NCI-H2196 treated with DMSO at 0.1 percent for 48 hours (cell line): ENCODE results near the gene GBP4.

Source experiments
- DNase-seq: peaks from one replicate; lab custom pipeline; 2025; ENCODE audit not compliant: unreplicated experiment; lab: John Stamatoyannopoulos, UW

Gene GBP4

DNA sequence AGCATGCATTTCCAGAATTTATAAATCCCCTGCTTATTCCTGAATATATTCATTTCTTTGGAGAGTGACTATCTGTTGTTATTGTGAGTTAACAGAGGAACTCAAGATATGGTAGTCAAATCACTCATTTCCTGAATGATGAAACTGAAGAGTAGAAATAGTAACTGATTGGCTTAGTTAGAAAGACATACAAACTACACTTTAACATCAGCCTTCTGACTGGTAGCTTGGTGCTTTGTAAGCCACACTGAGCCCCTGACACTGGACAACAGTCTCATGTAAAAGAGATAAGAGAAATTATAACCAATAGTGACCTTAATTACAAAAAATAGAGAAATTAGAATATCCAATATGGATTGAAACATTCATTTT lies 27.7 kb downstream of the GBP4 start:
- no peak for DNase-seq

DNA sequence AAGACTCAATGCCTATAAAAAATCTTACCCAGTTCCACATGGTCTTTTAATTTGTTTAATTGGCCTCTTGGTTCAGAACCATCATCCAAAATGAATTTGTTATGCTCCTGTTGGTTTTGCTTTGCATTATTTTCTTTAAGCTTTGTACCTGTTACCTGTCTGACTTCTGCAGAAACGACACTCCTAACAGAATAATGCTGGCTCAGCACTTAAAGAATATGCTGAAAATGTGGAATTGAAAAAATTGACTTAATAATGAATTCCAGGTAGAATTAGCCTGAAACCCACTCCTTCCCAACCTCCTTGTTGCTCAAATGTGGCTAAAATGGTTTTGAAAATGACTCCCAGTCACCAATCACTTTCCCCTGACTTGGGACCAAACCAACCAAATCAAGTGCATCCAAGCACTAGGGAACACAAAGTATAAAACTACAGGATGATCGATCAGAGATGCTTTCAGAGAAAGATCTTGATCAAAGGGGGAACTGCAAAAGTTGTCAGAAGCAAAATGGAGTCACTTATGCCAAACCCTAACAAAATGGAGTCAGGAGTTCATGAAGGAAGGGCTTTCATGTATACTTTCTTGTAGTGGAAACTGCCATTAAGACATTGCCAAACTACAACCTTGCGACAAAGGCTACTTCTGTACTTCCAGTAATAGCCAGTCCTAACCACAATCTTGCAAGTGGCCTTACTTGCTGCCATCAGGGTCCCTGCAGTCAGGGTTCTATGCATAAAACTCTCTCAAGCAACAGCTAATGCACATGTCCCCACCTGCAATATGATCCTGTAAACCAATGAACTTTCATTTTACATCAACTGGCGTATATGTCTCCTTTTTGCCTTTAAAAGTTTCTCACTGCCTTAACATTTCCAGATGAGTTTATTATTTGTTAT lies 28.3 kb downstream of the GBP4 start:
- DNase-seq, result no peak

- DNase-seq, result no peak
Measured at GRCh38 chr1:89169166-89169565, 29.6 kb downstream of the GBP4 start.

GRCh38 chr1:89167590-89168230 lies 31.0 kb downstream of the GBP4 start:
- DNase-seq, result no peak

GRCh38 chr1:89166705-89167104 lies 32.0 kb downstream of the GBP4 start:
- DNase-seq, result no peak

- no peak for DNase-seq
Measured at GRCh38 chr1:89165811-89166210, 32.9 kb downstream of the GBP4 start.

GRCh38 chr1:89151047-89151446 lies 47.7 kb downstream of the GBP4 start:
- DNase-seq, result no peak

DNA sequence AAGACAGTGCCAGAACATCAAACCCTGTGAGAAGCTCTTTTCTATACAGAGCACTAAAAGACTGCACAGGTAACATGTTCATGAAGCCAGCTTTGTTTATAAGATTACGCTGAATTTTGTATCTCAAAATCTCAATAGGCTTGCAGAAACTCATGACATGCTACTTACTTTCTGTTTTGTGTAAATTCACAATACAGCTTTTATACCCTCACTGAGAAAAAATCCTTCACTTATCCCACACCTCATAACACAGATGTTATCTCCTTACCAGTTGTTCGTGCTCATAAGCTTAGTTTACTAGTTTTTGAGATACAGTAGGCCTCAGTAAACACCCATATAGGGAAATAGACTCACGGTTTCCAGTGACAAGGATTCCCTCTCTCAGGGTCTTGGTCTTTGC lies 48.8 kb downstream of the GBP4 start:
- no peak for DNase-seq

- DNase-seq, result no peak
Measured at GRCh38 chr1:89149229-89149628, 49.5 kb downstream of the GBP4 start.

DNA sequence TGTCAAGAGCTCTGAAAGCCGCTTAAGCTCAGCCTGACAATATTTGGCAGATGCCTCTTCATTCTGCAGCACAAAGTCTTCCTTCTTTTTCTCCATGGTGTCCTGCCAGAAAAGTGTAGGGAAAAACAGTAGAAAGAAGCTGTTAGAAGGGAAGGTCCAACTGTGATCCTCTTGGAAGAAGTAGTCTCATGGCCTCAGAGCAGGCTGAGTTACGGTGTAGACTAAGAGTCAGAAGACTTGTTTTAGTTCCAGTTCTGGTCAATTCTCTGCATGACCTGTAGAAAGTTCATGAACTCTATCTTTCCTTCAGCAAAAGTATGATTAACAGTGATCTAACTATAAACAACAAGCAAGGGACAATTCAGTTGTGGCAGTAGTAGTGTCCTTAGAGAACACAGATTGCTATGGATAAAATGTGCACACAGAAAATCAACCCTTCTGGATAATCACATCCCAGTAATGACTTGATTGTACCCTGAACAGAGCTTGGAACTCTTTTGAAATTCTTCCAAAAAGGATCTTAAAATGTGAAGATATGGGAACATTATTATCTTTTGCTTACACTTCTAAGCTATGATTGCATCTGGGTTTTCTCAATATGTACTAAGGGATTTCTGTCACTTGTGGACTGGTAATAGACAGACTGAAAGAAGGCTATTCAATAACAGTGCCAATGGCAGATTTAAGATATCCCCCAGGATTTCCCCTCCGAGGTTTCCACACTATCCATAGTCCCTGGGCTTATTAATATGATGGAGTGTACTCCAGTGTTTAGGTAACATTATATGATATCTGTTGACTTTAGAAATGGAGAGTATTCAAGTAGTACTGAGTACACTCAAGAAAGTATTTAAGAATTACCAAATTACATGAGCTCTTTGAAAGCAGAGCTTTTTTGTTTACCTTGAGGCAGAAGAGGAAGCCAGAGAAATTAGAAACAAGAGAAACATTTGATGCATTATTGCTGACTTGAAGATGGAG lies 50.8 kb downstream of the GBP4 start:
- DNase-seq, result no peak

DNA sequence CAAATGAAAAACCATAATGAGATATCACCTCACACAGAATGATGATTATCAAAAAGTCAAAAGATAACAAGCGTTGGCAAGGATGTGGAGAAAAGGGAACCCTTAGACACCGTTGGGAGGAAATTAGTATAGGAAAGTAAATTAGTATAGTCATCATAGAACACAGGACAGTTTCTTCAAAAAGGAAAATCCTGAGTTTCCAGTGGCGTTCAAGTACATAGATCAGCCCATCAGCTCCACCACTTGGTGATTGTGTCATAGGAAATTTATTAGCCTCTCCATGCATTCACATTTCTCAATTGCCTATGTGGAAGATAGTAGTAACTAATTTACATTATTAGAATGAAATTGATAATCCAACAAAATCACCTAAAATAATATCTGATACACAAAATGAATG lies 52.0 kb downstream of the GBP4 start:
- no peak for DNase-seq

GRCh38 chr1:89143484-89143883 lies 55.3 kb downstream of the GBP4 start:
- DNase-seq, result no peak

GRCh38 chr1:89142160-89142559 lies 56.6 kb downstream of the GBP4 start:
- DNase-seq, result no peak

- DNase-seq, result no peak
Measured at GRCh38 chr1:89133747-89134146, 65.0 kb downstream of the GBP4 start.
